Inflammatory macrophage treated with lipopolysaccharide for 1 hour (primary cell): ENCODE results near the gene LIPC.
A peak's percentile ranks its signal among the peaks of the same experiment; 100 is the strongest.

Source experiments
- DNase-seq, 2 donors: peaks; one replicate each; pipeline ENCODE4 v3.0.0-alpha.2; 2020 to 2022

The LIPC gene

DNA sequence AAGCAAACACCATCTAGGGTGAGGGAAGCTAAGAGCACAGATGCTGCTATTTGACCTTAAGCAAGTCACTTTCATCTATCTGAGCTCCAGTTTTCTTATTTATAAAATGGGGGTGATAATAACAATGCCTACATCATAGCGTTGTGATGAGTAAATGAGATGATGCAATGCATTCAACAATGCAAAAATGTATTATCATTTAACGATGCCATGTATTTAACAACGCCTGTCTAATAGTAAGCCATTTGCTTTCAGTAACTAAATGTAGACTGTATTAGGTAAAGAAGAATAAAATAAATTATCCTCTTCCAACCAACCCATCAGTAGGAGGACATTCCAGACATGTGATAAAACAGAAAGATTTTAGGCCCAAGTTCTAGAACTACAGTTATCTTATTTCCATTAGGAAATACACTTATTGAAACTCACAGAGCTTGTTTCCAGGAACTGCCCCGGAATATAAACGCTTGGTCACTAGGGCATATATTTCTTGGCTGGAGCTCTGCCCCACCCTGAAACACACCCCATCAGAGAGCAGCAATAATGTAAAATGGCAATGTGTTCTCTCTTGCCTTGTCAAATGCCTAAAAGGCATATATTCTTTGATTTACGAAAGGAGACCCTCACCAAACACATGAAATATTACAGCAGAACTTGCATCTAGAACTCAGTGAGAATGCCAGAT lies 128.3 kb downstream of the LIPC start:
- DNase-seq, result no peak

DNA sequence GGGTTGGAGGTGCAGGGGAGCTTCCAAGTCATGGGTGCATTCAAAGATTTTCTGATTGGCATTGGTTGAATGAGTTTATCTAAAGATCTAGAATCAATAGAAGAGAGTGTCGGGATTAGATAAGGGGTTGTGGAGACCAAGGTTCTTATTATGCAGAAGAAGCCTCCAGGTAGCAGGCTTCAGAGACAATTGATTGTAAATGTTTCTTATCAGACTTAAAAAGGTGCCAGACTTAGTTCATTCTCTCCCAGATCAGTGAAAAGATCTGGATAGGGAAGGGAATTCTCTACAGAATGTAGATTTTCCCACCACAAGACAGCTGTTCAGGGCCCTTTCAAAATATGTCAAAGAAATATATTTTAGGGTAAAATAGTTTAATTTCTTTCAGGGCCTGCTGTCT lies 129.5 kb downstream of the LIPC start:
- DNase-seq, result no peak

DNA sequence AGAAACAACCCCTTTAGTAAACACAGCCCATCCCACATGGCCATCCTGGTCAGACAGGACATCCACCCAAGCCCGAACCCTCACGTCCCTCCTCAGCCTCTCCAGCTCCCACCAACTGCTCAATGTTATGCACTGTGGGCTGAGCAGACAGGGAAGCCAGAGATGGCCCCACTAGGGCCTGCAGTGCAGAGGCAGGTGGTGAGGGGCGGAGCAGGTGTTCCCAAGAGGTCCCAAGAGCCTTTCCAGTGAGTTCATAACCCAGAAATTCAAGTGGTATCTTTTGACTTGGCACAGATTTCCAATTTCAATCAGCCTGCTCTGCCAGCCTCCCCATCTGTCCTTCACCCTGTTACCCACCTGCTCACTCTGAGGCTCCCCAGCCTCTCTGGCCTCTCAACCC lies 130.3 kb downstream of the LIPC start:
- DNase-seq, result no peak

DNA sequence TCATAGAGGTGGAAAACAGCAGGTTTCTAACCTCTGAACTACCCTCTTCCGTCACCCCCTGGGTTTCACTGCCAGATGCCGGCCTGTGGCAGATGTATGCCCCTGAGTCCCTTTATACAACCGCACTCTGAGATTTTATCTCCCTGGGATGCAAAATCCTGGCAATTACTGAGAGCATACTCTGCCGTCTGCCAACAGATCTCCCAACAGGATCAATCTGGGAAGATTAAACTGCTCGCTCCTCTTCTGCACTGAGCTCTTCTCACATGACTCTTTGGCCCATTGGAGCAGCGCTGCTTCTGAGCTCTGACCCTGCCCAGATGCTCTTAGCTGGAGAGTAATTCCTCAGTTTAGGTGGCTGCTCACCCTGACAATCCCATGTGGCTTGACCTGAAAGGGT lies 133.2 kb downstream of the LIPC start:
- DNase-seq, result no peak

DNA sequence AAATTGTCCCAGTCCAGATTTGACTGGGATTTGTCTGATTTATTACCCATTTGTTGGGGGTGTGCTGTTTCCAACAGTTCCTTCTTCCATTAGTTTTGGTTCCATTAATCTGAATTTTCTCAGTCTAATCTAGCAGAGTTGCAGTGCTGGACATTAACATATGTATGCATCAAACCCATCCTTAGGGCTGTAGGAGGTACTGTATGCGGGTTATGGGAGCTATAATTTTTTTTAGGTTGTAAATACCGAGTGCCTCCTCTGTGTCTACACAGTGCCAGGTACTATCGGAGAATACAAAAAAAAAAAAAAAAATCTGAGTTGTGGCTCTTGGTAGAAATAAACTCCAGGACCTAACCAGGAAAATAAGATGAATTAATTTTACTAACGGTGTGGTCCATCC lies 133.8 kb downstream of the LIPC start:
- DNase-seq, result no peak

DNA sequence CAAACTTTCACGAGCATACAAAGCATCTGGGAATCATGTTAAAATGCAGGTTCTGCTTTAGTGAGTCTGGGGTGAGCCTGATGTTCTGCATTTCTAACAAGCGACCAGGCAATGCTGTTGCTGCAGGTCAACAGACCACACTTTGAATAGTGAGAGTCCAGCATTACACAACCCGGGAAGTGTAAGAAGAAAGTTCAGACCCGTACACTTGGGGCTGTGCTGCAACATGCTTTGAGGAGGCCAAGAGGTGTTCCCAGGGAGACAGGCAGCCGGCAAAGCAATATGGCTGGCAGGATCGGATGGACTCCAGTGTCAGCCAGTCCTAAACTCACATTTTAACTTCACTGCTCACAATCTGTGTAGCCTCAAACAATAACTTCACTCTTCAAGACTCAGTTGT lies 134.2 kb downstream of the LIPC start:
- DNase-seq, result peak in 1 of 2 donors; percentile 28

DNA sequence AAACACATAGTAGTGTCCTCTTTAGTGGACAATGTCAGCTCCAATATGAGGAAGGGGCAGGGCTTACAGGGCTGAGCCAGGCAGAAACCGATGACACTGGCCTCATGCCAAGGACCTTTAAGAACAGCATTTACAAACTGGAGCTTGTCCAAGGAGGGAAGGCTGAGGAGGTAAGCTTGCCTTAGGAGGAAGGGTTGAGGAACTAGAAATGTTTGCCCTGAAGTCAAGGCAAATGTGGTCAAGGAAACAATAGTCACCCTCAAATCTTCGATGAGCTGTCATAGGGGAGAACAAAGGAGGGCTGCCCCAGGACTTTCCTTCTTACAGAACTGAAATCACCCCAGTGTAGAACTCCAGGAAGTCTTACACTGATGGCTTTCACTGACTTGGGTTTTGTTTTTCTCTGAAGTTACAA lies 136.4 kb downstream of the LIPC start:
- DNase-seq, result peak; percentile 68 to 69

DNA sequence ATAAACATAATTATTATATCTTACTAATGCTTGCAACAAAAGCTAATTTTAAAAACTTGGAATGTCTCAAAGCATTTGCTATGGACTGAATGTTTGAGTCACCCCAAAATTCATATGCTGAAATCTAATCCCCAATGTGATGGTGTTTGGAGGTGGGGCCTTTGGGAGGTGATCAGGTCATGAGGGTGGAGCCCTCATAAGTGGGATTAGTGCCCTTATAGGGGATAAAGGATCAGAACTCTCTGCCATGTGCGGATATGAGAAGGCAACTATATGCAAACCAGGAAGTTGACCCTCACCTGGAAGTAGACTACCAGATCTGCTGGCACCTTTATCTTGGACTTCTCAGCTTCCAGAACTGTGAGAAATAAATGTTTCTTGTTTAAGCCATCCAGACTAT lies 137.7 kb downstream of the LIPC start:
- no peak for DNase-seq

DNA sequence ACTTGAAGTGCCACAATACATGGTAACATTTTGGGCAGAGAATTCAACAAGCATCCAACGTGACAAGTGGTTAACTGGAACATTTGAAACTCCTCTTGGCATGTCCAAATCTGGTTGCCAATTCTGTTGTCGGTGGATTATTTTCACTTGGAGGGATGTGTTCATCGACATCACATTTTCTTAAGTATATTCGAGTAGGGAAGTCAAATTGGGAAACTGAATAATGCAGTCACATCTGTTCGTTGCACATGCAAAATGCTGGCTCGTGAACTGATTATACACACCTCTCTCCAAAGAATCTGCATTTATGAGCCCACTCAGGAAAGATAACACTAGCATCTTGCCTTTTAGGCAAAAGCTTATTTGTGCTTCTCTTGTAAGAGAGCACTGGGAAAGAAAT lies 139.7 kb downstream of the LIPC start:
- DNase-seq, result no peak

DNA sequence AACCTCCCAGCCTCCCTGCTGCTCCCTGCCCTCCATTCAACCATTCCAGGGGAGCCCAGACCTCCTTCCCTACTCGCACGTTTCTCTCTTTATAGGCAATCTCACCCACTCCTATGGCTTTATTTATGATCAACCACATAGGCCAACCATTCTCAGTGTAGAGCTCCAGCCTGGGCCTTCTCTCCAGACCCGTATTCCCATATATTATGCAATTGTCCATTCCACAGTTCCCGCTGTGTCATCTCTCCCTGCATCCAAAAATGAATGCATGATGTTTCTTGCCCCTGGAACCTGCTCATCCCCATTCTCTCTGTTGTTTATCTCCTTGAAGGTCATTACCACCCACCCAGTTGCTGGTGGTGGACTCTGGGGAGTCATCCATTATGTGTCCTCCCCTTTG lies 140.7 kb downstream of the LIPC start:
- DNase-seq, result no peak

DNA sequence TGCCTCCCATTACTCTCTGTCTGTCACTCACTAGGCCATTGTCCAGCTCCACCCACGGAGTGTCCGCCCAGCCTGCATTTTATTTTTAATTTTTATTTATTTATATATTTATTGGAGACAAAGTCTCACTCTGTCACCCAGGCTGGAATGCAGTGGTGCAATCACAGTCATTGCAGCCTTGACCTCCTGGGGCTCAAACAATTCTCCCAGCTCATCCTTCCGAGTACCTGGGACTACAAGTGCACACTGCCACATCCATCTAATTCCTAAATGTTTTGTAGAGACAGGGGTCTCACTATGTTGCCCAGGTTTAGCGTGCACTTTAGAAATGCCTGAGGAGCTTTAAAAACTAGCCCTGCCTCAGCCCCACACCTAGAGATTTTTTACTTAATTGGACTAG lies 141.5 kb downstream of the LIPC start:
- no peak for DNase-seq

DNA sequence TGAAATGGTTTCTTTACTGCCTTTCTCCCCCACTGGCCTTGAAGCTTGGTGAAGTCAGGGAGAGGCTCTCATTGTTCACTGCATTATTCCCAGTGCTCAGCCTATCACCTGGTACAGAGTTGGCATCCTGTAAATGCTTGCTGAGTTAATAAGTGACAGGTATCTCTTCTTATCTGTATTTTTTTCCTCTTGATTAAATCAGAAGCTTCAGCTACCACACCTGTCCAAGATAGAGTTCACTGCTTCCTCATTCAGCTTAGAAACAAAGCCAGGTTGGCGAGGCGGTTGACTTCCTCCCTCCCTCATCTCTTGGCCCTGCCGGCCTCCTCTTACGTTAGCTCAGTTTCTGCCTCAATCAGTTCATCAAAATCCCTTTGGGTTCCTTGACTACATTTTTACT lies 142.8 kb downstream of the LIPC start:
- DNase-seq, result no peak

DNA sequence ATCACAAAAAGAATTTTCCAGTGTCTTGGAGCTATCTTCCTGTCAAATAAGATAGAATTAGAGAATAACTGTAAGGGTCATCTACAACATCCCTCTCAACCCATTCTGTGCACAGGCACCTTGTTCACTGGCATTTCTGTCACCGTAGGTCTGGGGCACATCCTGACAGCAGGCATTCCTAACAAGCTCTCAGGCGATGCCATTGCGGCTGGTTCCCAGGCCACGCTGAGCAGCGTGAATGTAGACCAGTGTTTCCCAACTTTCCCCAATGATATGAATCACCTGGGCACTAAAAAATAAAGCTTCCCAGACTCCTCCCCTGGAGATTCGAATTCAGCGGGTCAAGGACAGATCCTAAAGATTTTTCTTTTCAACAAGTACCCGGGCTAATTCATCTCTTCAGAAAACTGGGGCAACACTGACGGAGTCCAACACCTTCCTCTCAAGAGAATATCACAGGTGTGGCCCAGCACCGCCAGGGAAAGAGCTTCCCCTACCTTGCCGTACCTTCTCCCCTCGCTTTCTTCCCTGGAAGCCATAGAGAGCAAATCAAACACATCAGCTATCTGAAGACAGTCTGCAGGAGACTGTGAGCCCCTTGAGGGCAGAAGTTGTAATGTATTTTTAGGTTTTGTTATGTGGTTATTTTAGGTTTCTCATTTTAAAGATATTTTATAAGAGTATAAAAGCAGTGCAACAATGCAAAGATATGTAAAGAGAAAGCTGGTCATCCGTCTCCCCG lies 143.4 kb downstream of the LIPC start:
- no peak for DNase-seq

DNA sequence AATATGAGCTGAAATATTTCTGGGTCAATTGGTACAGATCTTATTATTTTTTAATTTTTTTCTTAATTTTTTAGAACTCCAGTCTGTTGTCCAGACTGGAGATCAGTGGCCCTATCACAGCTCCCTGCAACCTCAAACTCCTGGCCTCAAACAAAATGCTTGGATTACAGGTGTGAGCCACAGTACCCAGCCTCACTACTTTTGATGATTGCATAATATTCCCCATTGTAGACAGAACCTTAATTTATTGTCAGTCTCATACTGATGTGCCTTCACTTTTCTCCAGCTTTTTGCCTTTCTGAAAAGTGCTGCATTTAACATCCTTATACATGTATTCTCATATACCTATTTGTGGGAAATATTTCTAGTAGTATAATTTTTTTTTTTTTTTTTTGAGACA lies 144.9 kb downstream of the LIPC start:
- no peak for DNase-seq

DNA sequence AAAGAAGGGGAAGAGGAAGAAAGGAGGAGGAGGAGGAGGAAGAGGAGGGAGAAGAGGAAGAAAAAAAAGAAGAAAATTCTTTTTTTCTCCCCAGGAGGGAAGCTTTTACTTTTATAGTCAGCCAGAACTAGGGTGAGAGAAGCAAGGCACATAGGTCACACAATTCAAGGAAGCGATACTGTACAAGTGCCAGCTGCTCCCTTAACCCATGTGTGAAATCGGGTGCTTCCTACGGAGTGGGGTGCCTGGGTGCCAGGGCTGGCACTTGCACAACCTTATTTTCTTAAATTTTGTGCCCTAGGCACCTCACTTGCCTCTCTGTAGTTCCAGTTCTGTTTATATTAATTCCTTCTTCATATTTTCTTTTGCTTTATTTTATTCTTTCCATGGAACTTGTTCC lies 150.4 kb downstream of the LIPC start:
- peak; percentile 40 to 57 for DNase-seq

DNA sequence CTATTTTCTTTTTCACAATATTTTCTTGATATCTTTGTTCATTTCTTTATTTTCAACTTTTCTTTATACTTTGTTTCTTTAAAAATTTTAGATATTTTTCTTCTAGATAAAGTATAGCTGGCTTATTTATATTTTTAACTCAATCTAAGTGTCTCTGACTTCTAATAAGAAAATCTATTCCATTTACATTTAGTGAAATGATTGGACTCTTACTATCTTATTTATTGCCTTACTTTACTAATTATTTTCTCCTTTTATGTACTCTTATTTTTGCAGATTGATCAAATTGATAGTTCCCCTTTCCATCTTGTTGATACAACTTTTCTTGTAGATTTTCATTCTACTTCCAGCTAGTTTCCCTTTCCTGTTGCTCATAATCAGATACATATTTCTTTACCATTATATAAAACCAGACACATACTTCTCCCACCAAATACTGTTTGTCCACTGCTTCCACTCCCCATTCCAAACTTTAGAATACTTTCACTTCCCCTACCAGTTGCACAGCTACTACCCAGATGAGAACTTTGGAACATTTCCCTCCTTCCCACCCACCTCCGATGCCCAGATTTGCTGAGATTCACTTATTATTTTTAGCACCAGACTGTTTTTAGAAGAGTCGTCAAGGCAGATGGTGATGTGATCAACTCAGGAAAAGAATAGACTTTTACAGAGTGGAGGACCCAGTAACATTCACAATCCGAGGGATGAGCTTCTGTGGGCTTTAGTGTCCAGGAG lies 151.5 kb downstream of the LIPC start:
- DNase-seq, result peak; percentile 51 to 67

DNA sequence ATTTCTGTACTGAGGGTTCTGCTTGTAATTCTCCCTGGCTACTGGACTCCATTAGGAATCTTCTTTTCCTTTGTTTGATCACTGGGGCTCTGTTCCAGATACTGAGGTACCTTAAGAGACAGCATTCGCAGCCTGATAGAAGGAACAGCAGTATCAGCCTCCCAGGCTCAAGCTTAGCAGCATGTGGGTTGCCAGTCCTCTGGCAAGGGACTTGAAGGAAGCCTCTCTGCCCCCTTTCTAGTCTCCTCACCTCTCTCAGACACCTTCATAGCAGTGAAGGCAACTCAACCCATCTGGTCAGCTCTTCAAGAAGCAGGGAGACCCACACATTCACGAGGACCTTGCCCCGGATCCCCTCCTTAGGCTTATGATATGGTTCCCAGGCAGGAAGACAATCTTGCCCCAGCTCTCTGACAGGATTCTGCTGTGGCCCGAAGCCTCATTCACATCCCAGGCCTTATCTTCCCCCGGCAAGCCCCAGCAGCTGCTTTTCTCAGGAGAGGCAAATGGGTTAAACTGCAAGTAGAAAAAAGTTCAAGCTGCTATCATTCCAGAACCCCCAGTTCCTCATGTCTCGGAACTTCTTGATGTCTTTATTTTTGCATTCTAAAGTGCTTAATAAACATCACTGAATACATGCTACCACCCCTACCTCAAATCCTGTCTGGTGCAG lies 153.1 kb downstream of the LIPC start:
- no peak for DNase-seq

DNA sequence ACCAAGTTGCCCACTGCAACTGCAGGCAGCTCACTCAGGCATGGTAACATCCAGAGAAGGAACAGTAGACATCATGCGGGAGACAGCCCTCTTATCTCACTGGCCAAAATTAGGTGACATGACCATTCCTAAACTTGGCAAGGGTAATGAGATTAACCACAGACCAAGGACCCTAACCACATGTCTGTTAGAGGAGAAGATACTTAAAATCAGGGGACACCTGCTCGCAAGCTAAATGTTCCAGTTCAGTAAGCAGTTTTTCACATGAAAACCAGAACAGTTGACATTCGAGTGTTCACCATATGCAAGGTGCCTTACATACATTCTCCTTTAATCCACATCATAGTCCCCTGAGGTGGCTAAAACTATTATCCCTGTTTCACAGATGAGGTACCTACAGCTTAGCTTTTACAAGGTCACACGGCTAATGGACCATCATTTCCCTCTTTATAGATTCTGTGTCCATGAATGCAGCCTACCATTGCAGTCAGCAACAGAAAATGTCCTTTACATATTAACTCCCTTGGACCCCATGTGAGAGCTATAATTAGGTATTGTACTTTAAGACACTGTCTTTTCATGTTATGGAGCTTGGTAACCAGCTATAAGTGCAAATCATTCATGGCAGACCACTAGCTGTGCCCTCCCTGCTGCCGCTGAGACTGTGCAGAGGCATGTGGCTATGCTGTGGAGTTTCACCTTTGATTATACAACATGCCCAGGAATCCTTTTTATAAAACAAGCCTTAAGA lies 154.1 kb downstream of the LIPC start:
- no peak for DNase-seq

DNA sequence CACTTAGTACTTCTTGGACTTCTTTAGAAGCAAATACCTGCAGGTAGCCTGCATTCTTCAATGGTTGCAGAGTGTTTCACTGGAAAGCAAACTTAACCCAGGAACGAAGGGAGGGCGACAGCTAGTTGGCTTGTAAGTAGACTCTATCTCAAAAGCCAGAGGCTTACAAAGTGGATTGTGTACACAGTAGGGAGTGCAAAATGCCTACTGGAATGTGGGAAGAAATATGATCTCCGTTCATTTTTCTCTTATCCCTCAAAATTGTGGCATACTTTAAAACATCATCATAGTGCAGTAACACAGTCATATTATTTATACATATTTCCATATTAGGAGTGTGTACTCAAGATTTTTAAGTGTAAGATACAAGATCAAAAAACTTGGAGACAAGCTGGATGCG lies 155.7 kb downstream of the LIPC start:
- DNase-seq, result no peak

DNA sequence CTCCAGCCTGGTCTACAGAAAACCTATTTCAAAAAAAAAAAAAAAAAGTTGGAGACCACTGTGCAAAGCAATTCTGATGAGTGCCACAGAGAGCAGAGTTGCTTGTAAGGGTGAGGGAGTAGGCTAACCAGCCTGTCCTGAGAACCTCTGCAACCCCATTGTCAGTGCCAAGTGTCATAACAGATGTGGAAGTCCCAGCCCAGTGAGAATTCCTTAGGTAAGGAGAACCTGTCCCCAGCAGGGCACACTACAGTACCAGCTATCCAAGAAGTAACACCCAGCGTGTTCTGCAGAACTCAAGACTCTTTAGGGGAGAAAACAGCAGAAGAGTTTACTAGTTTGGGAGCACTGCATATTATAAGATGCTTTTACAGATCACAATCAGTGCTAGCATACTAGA lies 156.3 kb downstream of the LIPC start:
- DNase-seq, result no peak

DNA sequence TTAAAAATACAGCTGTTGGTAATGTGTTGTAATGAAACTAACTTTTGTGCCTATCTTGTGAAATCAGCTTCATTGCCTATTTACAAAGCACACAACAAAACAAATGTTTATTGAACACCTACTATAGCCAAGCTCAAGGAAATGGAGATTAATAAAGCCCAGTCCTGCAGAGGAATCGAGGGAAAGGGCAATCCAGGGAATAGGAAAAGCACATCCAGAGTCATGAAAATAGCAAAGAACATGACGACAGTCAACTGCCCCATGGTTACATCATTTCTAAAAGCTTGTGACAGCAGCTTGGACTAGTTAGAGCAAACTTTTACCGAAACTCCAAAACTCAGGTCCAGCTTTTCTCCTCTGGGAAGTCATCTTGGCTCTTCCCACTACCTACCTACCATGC lies 157.3 kb downstream of the LIPC start:
- no peak for DNase-seq

DNA sequence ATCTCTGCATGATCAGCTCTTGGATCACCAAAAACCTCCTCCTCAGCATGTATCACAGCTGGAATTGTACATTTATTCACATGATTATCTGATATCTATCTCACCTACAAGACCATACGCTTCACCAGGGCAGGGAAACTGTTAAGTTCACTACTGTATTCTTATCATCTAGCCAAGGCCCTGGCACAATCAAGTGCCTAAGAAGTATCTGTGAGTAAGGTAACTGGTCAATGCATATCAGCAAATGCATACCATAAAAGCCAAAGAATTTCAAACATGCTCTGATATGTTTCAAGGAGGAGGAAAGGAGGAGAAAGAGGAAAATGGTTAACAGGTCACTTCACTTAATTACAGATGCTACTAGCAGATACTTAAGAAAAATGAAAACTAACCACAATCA lies 158.4 kb downstream of the LIPC start:
- no peak for DNase-seq

DNA sequence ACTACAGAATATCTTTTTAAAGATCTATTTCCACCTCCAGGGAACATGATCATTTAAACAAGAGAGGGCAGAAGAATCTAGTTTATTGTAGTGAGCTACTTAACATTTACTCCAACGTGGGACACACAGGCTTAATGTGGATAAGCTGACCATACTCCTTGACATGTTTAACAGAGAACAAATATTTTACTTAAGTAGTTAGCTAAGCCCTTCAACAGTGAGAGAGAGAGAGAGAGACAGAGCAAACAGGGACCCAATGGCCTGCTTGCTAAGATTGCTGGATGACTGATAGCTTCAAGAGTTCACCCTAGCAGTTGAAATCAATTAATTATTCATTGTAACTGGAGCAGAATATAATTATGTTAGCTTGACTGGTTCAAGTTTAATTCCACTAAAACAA lies 159.1 kb downstream of the LIPC start:
- DNase-seq, result no peak
